WTC11 (cell line): ENCODE results near the gene KIAA0232. TPM values are rescaled to one million over a fixed set of nuclear protein-coding genes. Genes with fewer than 3 reads are reported as not detected.

Source experiments
- ATAC-seq: fragments of 200-7000 bp; cut with Tn5 transposase; 2 replicates; pipeline ENCODE4 v1.10.0; 2021; ENCODE audit warnings: mild to moderate bottlenecking, moderate library complexity
- CTCF ChIA-PET: fragments of 300-600 bp; sonication (Branson Sonifier 250); formaldehyde crosslinking; loops from one replicate; lab custom pipeline; 2021; ENCODE audit warnings: antibody characterized with exemption; lab: Charles Lee
- POLR2A ChIA-PET: fragments of 350-600 bp; sonication (Branson Sonifier 250); formaldehyde crosslinking; loops from one replicate; lab custom pipeline; 2021; ENCODE audit warnings: antibody characterized with exemption; lab: Charles Lee
- DNase-seq: peaks from one replicate; pipeline ENCODE4 v3.0.0; 2021; ENCODE audit warnings: low spot score
- H3K27ac Mint-ChIP-seq: 2 replicates; pipeline ENCODE4 v1.8.0; 2021; ENCODE audit warnings: mixed read lengths
- H3K27me3 Mint-ChIP-seq: 2 replicates; pipeline ENCODE4 v1.8.0; 2021; ENCODE audit warnings: low read depth, mild to moderate bottlenecking, moderate library complexity, mixed read lengths
- H3K36me3 Mint-ChIP-seq: 2 replicates; pipeline ENCODE4 v1.8.0; 2021; ENCODE audit warnings: mixed read lengths
- H3K4me1 Mint-ChIP-seq: 2 replicates; pipeline ENCODE4 v1.8.0; 2022; ENCODE audit warnings: mixed read lengths
- H3K4me3 Mint-ChIP-seq: 2 replicates; pipeline ENCODE4 v1.8.0; 2021; ENCODE audit warnings: mild to moderate bottlenecking, moderate library complexity, mixed read lengths
- H3K9me3 Mint-ChIP-seq: 2 replicates; pipeline ENCODE4 v1.8.0; 2021; ENCODE audit warnings: mixed read lengths
- EMX1 ChIP-seq: fragments of 250-450 bp; sonication (Bioruptor Pico); IDR thresholded peaks from 2 replicates; pipeline ENCODE4 v1.8.0; 2021; ENCODE audit warnings: mild to moderate bottlenecking
- FOXK1 ChIP-seq: sonication (generic); formaldehyde crosslinking; IDR thresholded peaks from 2 replicates; pipeline ENCODE4 v1.8.0; 2022; ENCODE audit warnings: mild to moderate bottlenecking, moderate library complexity, missing genetic modification reagents
- GABPB1 ChIP-seq: sonication (generic); formaldehyde crosslinking; IDR thresholded peaks from 2 replicates; pipeline ENCODE4 v1.8.1; 2023; ENCODE audit warnings: mild to moderate bottlenecking, missing genetic modification reagents
- MAX ChIP-seq: sonication (generic); formaldehyde crosslinking; IDR thresholded peaks from 2 replicates; pipeline ENCODE4 v1.8.0; 2022; ENCODE audit warnings: mild to moderate bottlenecking, missing genetic modification reagents
- MXD4 ChIP-seq: fragments of 250-450 bp; sonication (Bioruptor Pico); IDR thresholded peaks from 2 replicates; pipeline ENCODE4 v1.8.0; 2021; ENCODE audit warnings: mild to moderate bottlenecking, moderate library complexity, borderline replicate concordance
- MYBL2 ChIP-seq: sonication (generic); formaldehyde crosslinking; IDR thresholded peaks from 2 replicates; pipeline ENCODE4 v1.8.1; 2023; ENCODE audit warnings: mild to moderate bottlenecking, moderate library complexity, missing genetic modification reagents
- NR3C1 ChIP-seq: sonication (generic); formaldehyde crosslinking; conservative IDR thresholded peaks from 2 replicates; pipeline ENCODE4 v1.8.1; 2023; ENCODE audit warnings: low read depth, mild to moderate bottlenecking, missing genetic modification reagents
- SMAD3 ChIP-seq: sonication (generic); formaldehyde crosslinking; IDR thresholded peaks from 2 replicates; pipeline ENCODE4 v1.8.0; 2022; ENCODE audit warnings: missing genetic modification reagents, mild to moderate bottlenecking, borderline replicate concordance
- SOX15 ChIP-seq: fragments of 250-450 bp; sonication (Bioruptor Pico); IDR thresholded peaks from 2 replicates; pipeline ENCODE4 v1.9.0; 2021; ENCODE audit warnings: mild to moderate bottlenecking
- TEAD4 ChIP-seq: sonication (generic); formaldehyde crosslinking; IDR thresholded peaks from 2 replicates; pipeline ENCODE4 v1.8.0; 2022; ENCODE audit warnings: mild to moderate bottlenecking, missing genetic modification reagents
- ZBTB43 ChIP-seq: sonication (generic); formaldehyde crosslinking; IDR thresholded peaks from 2 replicates; pipeline ENCODE4 v1.8.1; 2023; ENCODE audit warnings: mild to moderate bottlenecking, missing genetic modification reagents
- ZNF138 ChIP-seq: sonication (generic); formaldehyde crosslinking; conservative IDR thresholded peaks from 2 replicates; pipeline ENCODE4 v1.8.1; 2022; ENCODE audit warnings: mild to moderate bottlenecking, moderate library complexity, missing genetic modification reagents
- ZNF317 ChIP-seq: sonication (generic); formaldehyde crosslinking; IDR thresholded peaks from 2 replicates; pipeline ENCODE4 v1.8.1; 2023; ENCODE audit warnings: low read depth, mild to moderate bottlenecking, moderate library complexity, missing genetic modification reagents, borderline replicate concordance
- ZNF532 ChIP-seq: fragments of 250-450 bp; sonication (Bioruptor Pico); IDR thresholded peaks from 2 replicates; pipeline ENCODE4 v1.9.0; 2021; ENCODE audit warnings: mild to moderate bottlenecking, borderline replicate concordance
- total RNA-seq: library from RNA; stranded (reverse); gene quantifications from 3 replicates; pipeline ENCODE4 v1.2.3, GENCODE V29; 2021
- TF ChIP-seq, protein P1 (sequence below): sonication (generic); formaldehyde crosslinking; IDR thresholded peaks from 2 replicates; pipeline ENCODE4 v1.8.1; 2023; ENCODE audit warnings: mild to moderate bottlenecking, moderate library complexity, missing genetic modification reagents
- TF ChIP-seq, protein P2 (sequence below): fragments of 250-450 bp; sonication (Bioruptor Pico); IDR thresholded peaks from 2 replicates; pipeline ENCODE4 v1.9.0; 2021; ENCODE audit warnings: mild to moderate bottlenecking
- TF ChIP-seq, protein P3 (sequence below): sonication (generic); formaldehyde crosslinking; IDR thresholded peaks from 2 replicates; pipeline ENCODE4 v1.8.1; 2022; ENCODE audit warnings: mild to moderate bottlenecking, missing genetic modification reagents, moderate library complexity, borderline replicate concordance

Gene KIAA0232
- total RNA-seq, 1 experiment from 2014 or later, result 23.2 TPM

GRCh38 chr4:6885953-6886557 lies 103.5 kb downstream of the KIAA0232 start:
- H3K27me3 Mint-ChIP-seq, result no peaks in the 10 kb centered on the region
- H3K27ac Mint-ChIP-seq, result no peak overlapping the region
- peaks cover 10% of the 10 kb centered on the region for H3K9me3 Mint-ChIP-seq
- no peak overlapping the region for H3K4me3 Mint-ChIP-seq
- CTCF ChIA-PET, result interaction anchor here (0.8 to 5.3 kb wide), 11 partner anchors 12 to 216 kb away, joined by 3 to 38 read pairs (median 4); no protein-coding TSS in a partner anchor
- TF ChIP-seq ZBTB43 (CRISPR knock-in tag), result no peak
- no peak for TF ChIP-seq NR3C1 (CRISPR knock-in tag)
- TF ChIP-seq EMX1, result no peak
- TF ChIP-seq GABPB1 (CRISPR knock-in tag), result no peak
- no peak for TF ChIP-seq SMAD3 (CRISPR knock-in tag)
- ATAC-seq (no peak; the same call in 1 of the 2 replicates), DNase-seq (no peak)
- POLR2A ChIA-PET, result interaction anchor here (0.6 to 1.2 kb wide), 3 partner anchors 8 to 177 kb away, joined by 3 to 6 read pairs (median 3); no protein-coding TSS in a partner anchor
- H3K36me3 Mint-ChIP-seq, result peaks cover 27% of the 10 kb centered on the region
- peaks cover 7% of the 10 kb centered on the region for H3K4me1 Mint-ChIP-seq

- TF ChIP-seq ZNF138 (CRISPR knock-in tag) (no peak), FOXK1 (CRISPR knock-in tag) (no peak), MXD4 (CRISPR knock-in tag) (no peak), TEAD4 (CRISPR knock-in tag) (no peak)
- no peak for ATAC-seq
- no peak overlapping the region for H3K4me3 Mint-ChIP-seq
- peaks cover 7% of the 10 kb centered on the region for H3K4me1 Mint-ChIP-seq
- peaks cover 10% of the 10 kb centered on the region for H3K9me3 Mint-ChIP-seq
- DNase-seq, result no peak
- peaks cover 20% of the 10 kb centered on the region for H3K36me3 Mint-ChIP-seq
- H3K27me3 Mint-ChIP-seq, result no peaks in the 10 kb centered on the region
- 0 out of 2 replicates have a peak overlapping the region, but pooled peaks have one; percentile 9 for H3K27ac Mint-ChIP-seq
- ChIA-PET CTCF (interaction anchor here (0.9 to 5.3 kb wide), 8 partner anchors 13 to 184 kb away, joined by 3 to 38 read pairs (median 6); no protein-coding TSS in a partner anchor), POLR2A (interaction anchor here (1.1 to 1.2 kb wide), 2 partner anchors 108 to 176 kb away, joined by 3 to 6 read pairs; no protein-coding TSS in a partner anchor)
Observed at GRCh38 chr4:6886886-6887285, 104.4 kb downstream of the KIAA0232 start.

- Mint-ChIP-seq H3K27me3 (no peaks in the 10 kb centered on the region), H3K36me3 (peaks cover 13% of the 10 kb centered on the region), H3K4me3 (no peak overlapping the region), H3K27ac (no peak overlapping the region; the same call in 1 of the 2 replicates), H3K4me1 (peaks cover 10% of the 10 kb centered on the region), H3K9me3 (peaks cover 10% of the 10 kb centered on the region)
- ChIA-PET CTCF (interaction anchor here (5.3 kb wide), 1 partner anchor 14 kb away, joined by 38 read pairs; no protein-coding TSS in a partner anchor), POLR2A (interaction anchor here (0.6 kb wide), 2 partner anchors 42 to 703 kb away, joined by 3 to 9 read pairs; no protein-coding TSS in a partner anchor)
- DNase-seq, result no peak
- ATAC-seq, result no peak
- no peak for TF ChIP-seq ZNF317 (CRISPR knock-in tag)
- TF ChIP-seq ZNF532 (CRISPR knock-in tag), result no peak
- no peak for TF ChIP-seq MYBL2 (CRISPR knock-in tag)
- TF ChIP-seq, protein P1, sequence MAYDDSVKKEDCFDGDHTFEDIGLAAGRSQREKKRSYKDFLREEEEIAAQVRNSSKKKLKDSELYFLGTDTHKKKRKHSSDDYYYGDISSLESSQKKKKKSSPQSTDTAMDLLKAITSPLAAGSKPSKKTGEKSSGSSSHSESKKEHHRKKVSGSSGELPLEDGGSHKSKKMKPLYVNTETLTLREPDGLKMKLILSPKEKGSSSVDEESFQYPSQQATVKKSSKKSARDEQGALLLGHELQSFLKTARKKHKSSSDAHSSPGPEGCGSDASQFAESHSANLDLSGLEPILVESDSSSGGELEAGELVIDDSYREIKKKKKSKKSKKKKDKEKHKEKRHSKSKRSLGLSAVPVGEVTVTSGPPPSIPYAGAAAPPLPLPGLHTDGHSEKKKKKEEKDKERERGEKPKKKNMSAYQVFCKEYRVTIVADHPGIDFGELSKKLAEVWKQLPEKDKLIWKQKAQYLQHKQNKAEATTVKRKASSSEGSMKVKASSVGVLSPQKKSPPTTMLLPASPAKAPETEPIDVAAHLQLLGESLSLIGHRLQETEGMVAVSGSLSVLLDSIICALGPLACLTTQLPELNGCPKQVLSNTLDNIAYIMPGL, result no peak
- TF ChIP-seq, protein P2, sequence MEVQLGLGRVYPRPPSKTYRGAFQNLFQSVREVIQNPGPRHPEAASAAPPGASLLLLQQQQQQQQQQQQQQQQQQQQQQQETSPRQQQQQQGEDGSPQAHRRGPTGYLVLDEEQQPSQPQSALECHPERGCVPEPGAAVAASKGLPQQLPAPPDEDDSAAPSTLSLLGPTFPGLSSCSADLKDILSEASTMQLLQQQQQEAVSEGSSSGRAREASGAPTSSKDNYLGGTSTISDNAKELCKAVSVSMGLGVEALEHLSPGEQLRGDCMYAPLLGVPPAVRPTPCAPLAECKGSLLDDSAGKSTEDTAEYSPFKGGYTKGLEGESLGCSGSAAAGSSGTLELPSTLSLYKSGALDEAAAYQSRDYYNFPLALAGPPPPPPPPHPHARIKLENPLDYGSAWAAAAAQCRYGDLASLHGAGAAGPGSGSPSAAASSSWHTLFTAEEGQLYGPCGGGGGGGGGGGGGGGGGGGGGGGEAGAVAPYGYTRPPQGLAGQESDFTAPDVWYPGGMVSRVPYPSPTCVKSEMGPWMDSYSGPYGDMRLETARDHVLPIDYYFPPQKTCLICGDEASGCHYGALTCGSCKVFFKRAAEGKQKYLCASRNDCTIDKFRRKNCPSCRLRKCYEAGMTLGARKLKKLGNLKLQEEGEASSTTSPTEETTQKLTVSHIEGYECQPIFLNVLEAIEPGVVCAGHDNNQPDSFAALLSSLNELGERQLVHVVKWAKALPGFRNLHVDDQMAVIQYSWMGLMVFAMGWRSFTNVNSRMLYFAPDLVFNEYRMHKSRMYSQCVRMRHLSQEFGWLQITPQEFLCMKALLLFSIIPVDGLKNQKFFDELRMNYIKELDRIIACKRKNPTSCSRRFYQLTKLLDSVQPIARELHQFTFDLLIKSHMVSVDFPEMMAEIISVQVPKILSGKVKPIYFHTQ (CRISPR knock-in tag), result no peak
- TF ChIP-seq, protein P3, sequence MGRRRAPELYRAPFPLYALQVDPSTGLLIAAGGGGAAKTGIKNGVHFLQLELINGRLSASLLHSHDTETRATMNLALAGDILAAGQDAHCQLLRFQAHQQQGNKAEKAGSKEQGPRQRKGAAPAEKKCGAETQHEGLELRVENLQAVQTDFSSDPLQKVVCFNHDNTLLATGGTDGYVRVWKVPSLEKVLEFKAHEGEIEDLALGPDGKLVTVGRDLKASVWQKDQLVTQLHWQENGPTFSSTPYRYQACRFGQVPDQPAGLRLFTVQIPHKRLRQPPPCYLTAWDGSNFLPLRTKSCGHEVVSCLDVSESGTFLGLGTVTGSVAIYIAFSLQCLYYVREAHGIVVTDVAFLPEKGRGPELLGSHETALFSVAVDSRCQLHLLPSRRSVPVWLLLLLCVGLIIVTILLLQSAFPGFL (CRISPR knock-in tag), result no peak
- TF ChIP-seq SOX15, result no peak
- no peak for TF ChIP-seq MAX
Observed at GRCh38 chr4:6887591-6888371, 105.3 kb downstream of the KIAA0232 start.
